Measurements from ENCODE around the gene PRAMEF18.
"Not testable (repeated sequence)": the region's sequence is repeated elsewhere in the genome, so short reads cannot be mapped to it uniquely, and the experiment has no call there.

The PRAMEF18 gene

DNA sequence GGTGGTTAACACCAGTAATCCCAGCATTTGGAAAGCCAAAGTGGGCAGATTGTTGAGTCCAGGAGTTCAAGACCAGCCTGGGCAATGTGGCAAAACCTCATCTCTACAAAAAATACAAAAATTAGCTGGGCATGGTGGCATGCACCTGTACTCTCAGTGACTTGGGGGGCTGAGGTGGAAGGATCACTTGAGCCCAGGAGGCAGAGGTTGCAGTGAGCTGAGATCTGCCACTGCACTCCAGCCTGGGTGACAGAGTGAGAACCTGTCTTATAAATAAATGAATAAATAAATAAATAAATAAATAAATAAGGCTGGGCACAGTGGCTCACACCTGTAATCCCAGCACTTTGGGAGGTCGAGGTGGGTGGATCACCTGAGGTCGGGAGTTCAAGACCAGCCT is 6.1 kb upstream of the PRAMEF18 start:
- H3K4me3 ChIP-seq (ENCODE audit: low read length in 2 of 2); H3K27ac ChIP-seq (ENCODE audit: low read depth in 2 of 2, low read length in 2 of 2); H3K27me3 ChIP-seq (ENCODE audit: control insufficient read depth in 2 of 2, insufficient read depth in 2 of 2, low read length in 2 of 2); H3K4me1 ChIP-seq (ENCODE audit: control insufficient read depth in 2 of 2, insufficient read depth in 2 of 2, low read length in 2 of 2); H3K9ac ChIP-seq (ENCODE audit: low read depth in 1 of 2, low read length in 2 of 2); H3K36me3 ChIP-seq (ENCODE audit: control insufficient read depth in 2 of 2, insufficient read depth in 2 of 2, low read length in 2 of 2); H3K9me3 ChIP-seq (ENCODE audit: control insufficient read depth in 2 of 2, low read length in 2 of 2): not testable (repeated sequence)

DNA sequence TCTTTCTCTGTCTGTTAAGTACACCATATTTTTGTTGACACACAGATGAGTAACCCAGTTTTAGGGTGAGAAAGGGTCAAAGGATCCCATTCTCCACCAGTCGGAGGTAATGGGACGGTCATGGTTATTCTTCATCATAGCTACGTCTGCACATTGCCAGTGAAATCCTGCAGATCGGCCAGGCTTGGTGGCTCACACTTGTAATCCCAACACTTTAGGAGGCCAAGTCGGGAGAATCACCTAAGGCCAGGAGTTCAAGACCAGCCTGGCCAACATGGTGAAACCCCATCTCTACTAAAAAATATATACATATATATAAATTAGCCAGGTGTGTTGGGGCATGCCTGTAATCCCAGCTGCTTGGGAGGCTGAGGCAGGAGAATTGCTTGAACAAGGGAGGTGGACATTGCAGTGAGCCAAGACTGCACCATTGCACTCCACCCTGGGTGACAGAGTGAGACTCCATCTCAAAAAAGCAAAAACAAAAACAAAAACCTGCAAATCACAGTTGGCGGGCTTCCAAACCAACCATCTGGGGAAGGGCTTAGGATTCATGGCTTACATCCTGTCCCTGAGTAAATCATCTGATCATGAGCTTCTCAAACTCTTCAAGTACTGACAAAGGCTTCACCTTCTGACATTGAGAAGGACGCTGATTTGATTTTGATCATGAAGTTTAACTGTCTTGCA is 5.3 kb upstream of the PRAMEF18 start:
- H3K9me3 ChIP-seq (ENCODE audit: control insufficient read depth in 2 of 2, low read length in 2 of 2); H3K27me3 ChIP-seq (ENCODE audit: control insufficient read depth in 2 of 2, insufficient read depth in 2 of 2, low read length in 2 of 2); H3K27ac ChIP-seq (ENCODE audit: low read depth in 2 of 2, low read length in 2 of 2); H3K36me3 ChIP-seq (ENCODE audit: control insufficient read depth in 2 of 2, insufficient read depth in 2 of 2, low read length in 2 of 2); H3K9ac ChIP-seq (ENCODE audit: low read depth in 1 of 2, low read length in 2 of 2); H3K4me3 ChIP-seq (ENCODE audit: low read length in 2 of 2); H3K4me1 ChIP-seq (ENCODE audit: control insufficient read depth in 2 of 2, insufficient read depth in 2 of 2, low read length in 2 of 2): not testable (repeated sequence)

DNA sequence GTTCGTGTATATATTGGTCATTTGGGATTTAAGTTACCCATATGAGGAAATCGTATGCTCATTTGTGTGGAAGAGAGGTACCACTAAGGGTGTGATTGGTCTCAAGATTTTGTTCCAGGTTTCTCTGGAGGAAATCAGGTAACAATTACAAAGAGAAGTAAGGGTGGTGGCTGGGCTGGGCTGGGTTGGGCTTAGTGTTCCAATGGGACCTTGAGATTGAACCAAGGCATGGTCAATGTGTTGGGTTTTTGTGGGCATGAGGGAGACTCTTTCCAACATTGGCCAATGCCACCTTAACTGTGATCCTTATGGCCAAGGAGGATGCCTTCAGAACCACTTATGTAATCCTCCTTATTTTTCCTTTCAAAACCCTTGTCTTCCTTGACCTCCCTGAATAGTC is 4.6 kb upstream of the PRAMEF18 start:
- not testable (repeated sequence) for H3K4me1 ChIP-seq (ENCODE audit: control insufficient read depth in 2 of 2, insufficient read depth in 2 of 2, low read length in 2 of 2); H3K36me3 ChIP-seq (ENCODE audit: control insufficient read depth in 2 of 2, insufficient read depth in 2 of 2, low read length in 2 of 2); H3K27ac ChIP-seq (ENCODE audit: low read depth in 2 of 2, low read length in 2 of 2); H3K27me3 ChIP-seq (ENCODE audit: control insufficient read depth in 2 of 2, insufficient read depth in 2 of 2, low read length in 2 of 2); H3K9ac ChIP-seq (ENCODE audit: low read depth in 1 of 2, low read length in 2 of 2); H3K9me3 ChIP-seq (ENCODE audit: control insufficient read depth in 2 of 2, low read length in 2 of 2); H3K4me3 ChIP-seq (ENCODE audit: low read length in 2 of 2)

DNA sequence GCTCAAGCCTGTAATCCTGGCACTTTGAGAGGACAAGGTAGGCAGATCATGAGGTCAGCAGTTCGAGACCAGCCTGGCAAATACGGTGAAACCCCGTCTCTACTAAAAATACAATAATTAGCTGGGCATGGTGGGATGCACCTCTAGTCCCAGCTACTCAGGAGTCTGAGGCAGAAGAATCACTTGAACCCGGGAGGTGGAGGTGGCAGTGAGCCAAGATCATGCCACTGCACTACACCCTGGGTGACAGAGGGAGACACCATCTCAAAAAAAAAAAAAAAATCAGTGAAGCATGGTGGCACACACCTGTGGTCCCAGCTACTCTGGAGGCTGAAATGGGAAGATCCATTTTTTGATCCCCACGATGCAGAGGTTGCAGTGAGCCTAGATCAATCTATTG is 4.1 kb upstream of the PRAMEF18 start:
- H3K9ac ChIP-seq (ENCODE audit: low read depth in 1 of 2, low read length in 2 of 2); H3K36me3 ChIP-seq (ENCODE audit: control insufficient read depth in 2 of 2, insufficient read depth in 2 of 2, low read length in 2 of 2); H3K27ac ChIP-seq (ENCODE audit: low read depth in 2 of 2, low read length in 2 of 2); H3K27me3 ChIP-seq (ENCODE audit: control insufficient read depth in 2 of 2, insufficient read depth in 2 of 2, low read length in 2 of 2); H3K4me1 ChIP-seq (ENCODE audit: control insufficient read depth in 2 of 2, insufficient read depth in 2 of 2, low read length in 2 of 2); H3K9me3 ChIP-seq (ENCODE audit: control insufficient read depth in 2 of 2, low read length in 2 of 2); H3K4me3 ChIP-seq (ENCODE audit: low read length in 2 of 2): not testable (repeated sequence)

DNA sequence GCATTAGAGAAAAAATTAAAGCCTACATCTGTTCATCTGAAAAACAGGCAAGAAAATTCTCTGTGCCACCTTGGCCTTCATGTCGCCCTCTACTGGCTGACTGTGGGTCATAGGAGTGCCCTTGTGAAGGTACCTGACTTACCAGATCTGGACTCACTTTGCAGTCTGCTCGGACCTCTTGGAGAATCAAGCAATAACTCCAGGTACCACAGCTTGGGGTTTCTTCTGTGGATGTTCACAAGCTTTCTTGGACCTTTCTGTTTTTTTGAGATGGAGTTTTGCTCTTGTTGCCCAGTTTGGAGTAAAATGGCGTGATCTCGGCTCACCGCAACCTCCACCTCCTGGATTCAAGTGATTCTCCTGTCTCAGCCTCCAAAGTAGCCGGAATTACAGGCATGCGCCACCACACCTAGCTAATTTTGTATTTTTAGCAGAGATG is 2.4 kb upstream of the PRAMEF18 start:
- Histone ChIP-seq H3K9ac (ENCODE audit: low read depth in 1 of 2, low read length in 2 of 2) (no peak overlapping the region), H3K4me3 (ENCODE audit: low read length in 2 of 2) (no peak overlapping the region), H3K36me3 (ENCODE audit: control insufficient read depth in 2 of 2, insufficient read depth in 2 of 2, low read length in 2 of 2) (no peaks in the 10 kb centered on the region), H3K4me1 (ENCODE audit: control insufficient read depth in 2 of 2, insufficient read depth in 2 of 2, low read length in 2 of 2) (no peaks in the 10 kb centered on the region), H3K27ac (ENCODE audit: low read depth in 2 of 2, low read length in 2 of 2) (no peak overlapping the region), H3K27me3 (ENCODE audit: control insufficient read depth in 2 of 2, insufficient read depth in 2 of 2, low read length in 2 of 2) (no peaks in the 10 kb centered on the region), H3K9me3 (ENCODE audit: control insufficient read depth in 2 of 2, low read length in 2 of 2) (no peaks in the 10 kb centered on the region)

DNA sequence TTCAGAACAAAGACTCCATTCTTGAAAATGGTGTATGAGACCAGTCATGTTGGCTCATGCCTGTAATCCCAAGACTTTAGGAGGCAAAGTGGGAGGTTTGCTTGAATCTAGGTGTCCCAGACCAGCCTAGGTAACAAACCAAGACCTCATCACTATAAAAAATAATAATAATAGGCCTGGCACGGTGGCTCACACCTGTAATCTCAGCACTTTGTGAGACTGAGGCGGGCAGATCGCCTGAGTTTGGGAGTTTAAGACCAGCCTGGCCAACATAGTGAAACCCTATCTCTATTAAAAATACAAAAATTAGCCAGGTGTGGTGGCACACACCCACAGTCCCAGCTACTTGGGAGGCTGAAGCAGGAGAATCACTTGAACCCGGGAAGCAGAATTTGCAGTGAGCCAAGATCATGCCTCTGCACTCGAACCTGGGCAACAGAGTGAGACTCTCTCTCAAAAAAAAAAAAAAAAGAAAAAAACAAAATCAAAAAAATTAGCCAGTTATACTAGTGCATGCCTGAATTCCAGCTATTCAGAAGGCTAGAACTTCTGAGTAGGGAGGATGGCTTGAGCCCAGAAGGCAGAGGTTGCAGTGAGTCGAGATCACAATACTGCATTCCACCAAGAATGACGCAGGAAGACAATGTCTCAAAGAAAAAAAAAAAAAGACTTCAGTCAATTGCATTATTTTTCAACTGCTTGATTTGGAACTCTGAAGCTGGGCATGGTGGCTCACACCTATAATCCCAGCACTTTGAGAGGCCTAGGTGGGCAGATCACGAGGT is 1.5 kb upstream of the PRAMEF18 start:
- H3K4me1 ChIP-seq (ENCODE audit: control insufficient read depth in 2 of 2, insufficient read depth in 2 of 2, low read length in 2 of 2); H3K36me3 ChIP-seq (ENCODE audit: control insufficient read depth in 2 of 2, insufficient read depth in 2 of 2, low read length in 2 of 2); H3K9me3 ChIP-seq (ENCODE audit: control insufficient read depth in 2 of 2, low read length in 2 of 2); H3K4me3 ChIP-seq (ENCODE audit: low read length in 2 of 2); H3K27me3 ChIP-seq (ENCODE audit: control insufficient read depth in 2 of 2, insufficient read depth in 2 of 2, low read length in 2 of 2); H3K27ac ChIP-seq (ENCODE audit: low read depth in 2 of 2, low read length in 2 of 2); H3K9ac ChIP-seq (ENCODE audit: low read depth in 1 of 2, low read length in 2 of 2): not testable (repeated sequence)

DNA sequence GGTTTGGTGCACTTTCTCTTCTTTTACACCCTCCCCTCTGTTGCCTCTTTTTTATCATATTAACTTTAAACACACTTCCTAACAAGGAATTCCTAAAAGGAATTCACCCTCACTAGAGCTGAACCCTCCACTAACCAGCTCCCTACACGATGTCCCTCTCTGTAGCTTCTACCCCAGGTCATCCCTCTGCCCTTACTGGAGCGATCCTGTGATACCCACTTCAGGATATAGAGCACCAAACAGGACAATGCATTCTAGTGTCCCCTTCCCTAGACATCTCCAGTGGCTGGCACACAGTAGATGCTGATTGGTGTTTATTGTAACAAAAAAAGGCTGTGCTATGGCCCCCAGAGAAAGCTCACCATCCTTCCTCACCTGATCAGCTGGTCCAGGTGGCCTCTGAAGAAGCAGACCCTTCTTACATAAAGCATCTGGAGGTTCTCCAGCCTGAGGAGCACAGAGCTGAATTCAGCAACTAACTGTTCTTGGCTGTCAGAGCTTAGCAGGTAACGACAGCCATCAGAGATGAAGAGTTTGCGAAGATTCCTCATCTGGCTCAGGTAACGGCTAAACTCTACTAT is 1.4 kb downstream of the PRAMEF18 start:
- Histone ChIP-seq H3K27me3 (ENCODE audit: control insufficient read depth in 2 of 2, insufficient read depth in 2 of 2, low read length in 2 of 2) (no peaks in the 10 kb centered on the region), H3K9me3 (ENCODE audit: control insufficient read depth in 2 of 2, low read length in 2 of 2) (no peaks in the 10 kb centered on the region), H3K27ac (ENCODE audit: low read depth in 2 of 2, low read length in 2 of 2) (no peak overlapping the region), H3K4me3 (ENCODE audit: low read length in 2 of 2) (no peak overlapping the region), H3K4me1 (ENCODE audit: control insufficient read depth in 2 of 2, insufficient read depth in 2 of 2, low read length in 2 of 2) (no peaks in the 10 kb centered on the region), H3K36me3 (ENCODE audit: control insufficient read depth in 2 of 2, insufficient read depth in 2 of 2, low read length in 2 of 2) (no peaks in the 10 kb centered on the region), H3K9ac (ENCODE audit: low read depth in 1 of 2, low read length in 2 of 2) (no peak overlapping the region)

DNA sequence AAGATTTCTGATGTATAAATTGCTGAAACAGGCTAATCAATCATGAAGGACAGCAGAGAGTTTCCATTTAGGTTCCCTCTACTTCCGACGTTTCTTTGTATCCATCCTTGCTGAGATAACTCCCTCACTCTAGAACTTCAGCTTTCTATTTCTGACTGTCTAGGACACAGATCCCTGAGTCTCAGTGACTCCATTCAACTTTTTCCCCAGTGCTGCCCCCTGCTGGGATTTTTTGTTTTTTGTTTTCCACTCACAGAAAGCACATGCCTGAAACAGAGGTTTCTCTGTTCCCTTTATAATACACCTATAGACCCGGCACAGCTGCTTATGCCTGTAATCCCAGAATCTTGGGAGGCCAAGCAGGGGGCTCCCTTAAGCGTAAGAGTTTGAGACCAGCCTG is 3.2 kb downstream of the PRAMEF18 start:
- H3K36me3 ChIP-seq (ENCODE audit: control insufficient read depth in 2 of 2, insufficient read depth in 2 of 2, low read length in 2 of 2); H3K27ac ChIP-seq (ENCODE audit: low read depth in 2 of 2, low read length in 2 of 2); H3K9ac ChIP-seq (ENCODE audit: low read depth in 1 of 2, low read length in 2 of 2); H3K4me1 ChIP-seq (ENCODE audit: control insufficient read depth in 2 of 2, insufficient read depth in 2 of 2, low read length in 2 of 2); H3K9me3 ChIP-seq (ENCODE audit: control insufficient read depth in 2 of 2, low read length in 2 of 2); H3K4me3 ChIP-seq (ENCODE audit: low read length in 2 of 2); H3K27me3 ChIP-seq (ENCODE audit: control insufficient read depth in 2 of 2, insufficient read depth in 2 of 2, low read length in 2 of 2): not testable (repeated sequence)

DNA sequence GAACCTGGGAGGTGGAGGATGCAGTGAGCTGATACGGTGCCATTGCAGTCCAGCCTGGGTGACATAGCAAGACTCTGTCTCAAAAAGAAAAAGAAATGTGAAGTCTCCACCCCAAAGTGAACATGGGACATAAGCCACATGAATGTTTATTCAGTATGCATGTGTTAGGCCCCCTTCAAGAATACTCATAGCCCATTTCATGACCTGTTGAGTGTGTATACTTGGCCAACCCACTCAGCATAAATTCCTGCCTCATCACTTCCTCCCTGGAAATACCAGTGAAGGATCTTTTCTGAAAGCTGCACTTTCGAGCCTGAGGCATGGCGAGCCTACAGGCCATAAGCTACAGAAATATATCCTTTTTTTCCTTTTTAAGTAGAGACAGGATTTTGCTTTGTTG is 6.8 kb downstream of the PRAMEF18 start:
- not testable (repeated sequence) for H3K36me3 ChIP-seq (ENCODE audit: control insufficient read depth in 2 of 2, insufficient read depth in 2 of 2, low read length in 2 of 2); H3K9me3 ChIP-seq (ENCODE audit: control insufficient read depth in 2 of 2, low read length in 2 of 2); H3K27ac ChIP-seq (ENCODE audit: low read depth in 2 of 2, low read length in 2 of 2); H3K4me1 ChIP-seq (ENCODE audit: control insufficient read depth in 2 of 2, insufficient read depth in 2 of 2, low read length in 2 of 2); H3K4me3 ChIP-seq (ENCODE audit: low read length in 2 of 2); H3K9ac ChIP-seq (ENCODE audit: low read depth in 1 of 2, low read length in 2 of 2); H3K27me3 ChIP-seq (ENCODE audit: control insufficient read depth in 2 of 2, insufficient read depth in 2 of 2, low read length in 2 of 2)

DNA sequence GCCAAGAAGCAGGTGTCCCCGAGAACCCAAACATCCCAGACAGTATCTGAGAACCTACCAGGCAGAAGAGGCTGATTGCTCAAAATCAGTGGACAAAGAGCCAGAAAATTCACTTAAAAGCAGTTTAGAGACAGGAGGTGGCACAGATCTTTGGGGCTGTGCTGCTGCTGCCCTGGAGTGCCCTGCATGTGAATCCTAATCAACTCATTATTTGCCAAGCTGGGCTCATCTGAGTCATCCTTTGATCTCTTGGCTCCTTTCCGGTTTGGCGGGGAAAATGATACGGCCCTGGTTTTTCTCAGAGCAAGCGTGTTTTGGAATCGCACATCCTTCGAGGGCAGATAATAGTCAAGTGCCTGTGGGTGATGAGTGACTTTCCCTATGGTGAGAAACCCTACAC is 9.3 kb downstream of the PRAMEF18 start:
- not testable (repeated sequence) for H3K36me3 ChIP-seq (ENCODE audit: control insufficient read depth in 2 of 2, insufficient read depth in 2 of 2, low read length in 2 of 2); H3K9me3 ChIP-seq (ENCODE audit: control insufficient read depth in 2 of 2, low read length in 2 of 2); H3K27ac ChIP-seq (ENCODE audit: low read depth in 2 of 2, low read length in 2 of 2); H3K4me3 ChIP-seq (ENCODE audit: low read length in 2 of 2); H3K27me3 ChIP-seq (ENCODE audit: control insufficient read depth in 2 of 2, insufficient read depth in 2 of 2, low read length in 2 of 2); H3K9ac ChIP-seq (ENCODE audit: low read depth in 1 of 2, low read length in 2 of 2); H3K4me1 ChIP-seq (ENCODE audit: control insufficient read depth in 2 of 2, insufficient read depth in 2 of 2, low read length in 2 of 2)
